NCI-H510A treated with DMSO at 0.1 percent for 48 hours (cell line): Measurements from ENCODE around the gene PRKAG2.
A peak's percentile ranks its signal among the peaks of the same experiment; 100 is the strongest.
"Not testable (repeated sequence)": the region's sequence is repeated elsewhere in the genome, so short reads cannot be mapped to it uniquely, and the experiment has no call there.

ENCODE experiments used
- DNase-seq: peaks from one replicate; lab custom pipeline; 2025; lab: John Stamatoyannopoulos, UW

PRKAG2 gene

GRCh38 chr7:151549083-151549482, 327.8 kb downstream of the PRKAG2 start:
- no peak for DNase-seq

DNA sequence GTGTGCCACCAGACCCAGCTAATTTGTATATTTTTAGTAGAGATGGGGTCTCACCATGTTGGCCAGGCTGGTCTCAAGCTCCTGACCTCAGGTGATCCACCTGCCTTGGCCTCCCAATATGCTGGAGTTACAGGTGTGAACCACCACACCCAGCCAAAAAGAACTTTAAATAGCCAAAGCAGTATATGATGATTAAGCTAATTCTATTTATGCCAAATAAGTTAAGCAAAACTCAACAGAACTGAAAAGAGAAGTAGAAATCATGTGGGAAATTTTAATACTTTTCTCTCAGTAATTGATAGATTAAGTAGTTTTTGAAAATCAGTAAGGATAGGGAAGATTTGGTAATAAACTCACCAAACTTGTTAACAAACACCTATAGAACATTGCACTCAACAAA, 332.7 kb downstream of the PRKAG2 start:
- DNase-seq: no peak

DNA sequence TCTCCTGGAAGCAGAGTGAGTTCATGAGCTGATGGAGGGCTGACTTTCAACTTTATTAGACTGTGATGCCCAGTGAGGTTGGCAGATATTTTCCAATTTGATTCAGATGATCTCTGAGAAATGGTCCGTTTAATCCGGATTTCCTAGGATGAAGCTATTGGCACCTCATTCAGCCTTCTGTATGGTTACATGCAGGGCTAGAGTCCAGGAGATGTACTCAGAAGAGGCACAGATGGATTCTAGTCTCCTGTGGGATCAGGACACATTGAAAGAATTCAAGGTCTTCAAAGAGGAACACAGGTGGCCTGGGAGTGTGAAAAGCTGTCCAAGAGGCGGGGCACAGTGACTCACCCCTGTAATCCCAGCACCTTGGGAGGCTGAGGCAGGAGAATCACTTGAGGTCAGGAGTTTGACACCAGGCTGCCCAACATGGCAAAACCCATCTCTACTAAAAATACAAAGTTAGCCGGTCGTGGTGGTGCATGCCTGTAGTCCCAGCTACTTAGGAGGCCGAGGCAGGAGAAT, 334.2 kb downstream of the PRKAG2 start:
- no peak for DNase-seq

GRCh38 chr7:151541709-151542499, 335.0 kb downstream of the PRKAG2 start:
- no peak for DNase-seq

DNA sequence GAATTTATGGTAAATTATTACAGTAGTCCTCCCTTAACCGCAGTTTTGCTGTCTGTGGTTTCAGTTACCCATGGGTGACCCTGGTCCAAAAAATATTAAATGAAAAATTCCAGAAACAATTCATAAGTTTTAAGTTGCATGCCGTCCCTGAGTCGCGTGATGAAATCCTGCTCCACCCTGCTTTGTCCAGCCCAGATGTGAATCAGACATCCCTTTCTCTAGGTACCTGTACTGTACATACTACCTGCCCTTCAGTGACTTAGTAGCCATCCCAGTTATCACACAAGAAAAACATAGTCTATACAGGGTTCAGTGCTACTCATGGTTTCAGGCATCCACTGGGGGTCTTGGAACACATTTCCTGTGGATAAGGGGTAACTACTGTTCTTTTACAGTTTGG, 336.8 kb downstream of the PRKAG2 start:
- no peak for DNase-seq

DNA sequence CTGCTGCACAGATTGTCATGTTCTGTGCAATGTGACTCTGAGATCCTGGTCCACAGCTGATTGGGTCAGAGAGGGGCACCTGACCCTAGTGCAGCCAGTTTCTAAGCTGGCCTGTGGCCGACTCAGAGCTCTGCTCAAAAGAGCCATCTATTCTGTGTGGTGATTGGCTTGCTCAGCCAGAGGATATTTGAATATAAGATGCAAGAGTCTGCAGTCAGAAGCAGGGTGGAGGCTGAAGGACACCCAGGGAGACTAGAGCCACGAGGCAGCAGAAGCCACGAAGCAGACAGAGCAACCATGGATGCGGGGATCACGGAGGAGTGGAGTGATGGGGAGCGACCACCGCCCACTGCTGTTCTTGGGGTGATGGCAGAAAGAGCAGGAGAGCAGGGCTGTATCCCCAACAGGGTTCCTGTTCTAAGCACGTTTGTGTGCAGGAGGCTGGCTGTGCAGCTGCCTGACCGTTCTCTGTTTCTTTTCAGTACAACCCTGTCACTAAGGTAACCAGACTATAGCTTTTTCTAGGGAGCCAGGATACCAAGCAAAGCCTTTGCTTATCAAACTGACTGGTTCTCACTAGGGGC, 337.7 kb downstream of the PRKAG2 start:
- DNase-seq: peak; percentile 34

- no peak for DNase-seq
Measured at GRCh38 chr7:151537818-151538561, 338.9 kb downstream of the PRKAG2 start.

DNA sequence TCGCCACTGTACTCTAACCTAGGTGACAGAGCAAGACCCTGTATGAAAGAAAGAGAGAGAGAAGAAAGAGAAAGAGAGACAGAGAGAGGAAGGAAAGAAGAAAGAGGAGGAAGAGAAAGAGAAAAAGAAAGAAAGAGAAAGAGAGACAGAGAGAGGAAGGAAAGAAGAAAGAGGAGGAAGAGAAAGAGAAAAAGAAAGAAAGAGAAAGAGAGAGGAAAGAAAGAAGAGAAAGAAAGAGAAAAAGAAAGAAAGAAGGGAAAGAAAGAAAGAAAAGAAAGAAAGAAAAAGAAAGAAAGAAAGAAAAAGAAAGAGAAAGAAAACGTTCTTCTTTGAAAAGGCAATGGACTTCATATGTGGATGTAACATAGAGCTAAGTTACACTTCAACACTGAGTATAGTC, 340.7 kb downstream of the PRKAG2 start:
- DNase-seq: not testable (repeated sequence)

- DNase-seq: no peak
Measured at GRCh38 chr7:151529842-151530241, 347.1 kb downstream of the PRKAG2 start.

DNA sequence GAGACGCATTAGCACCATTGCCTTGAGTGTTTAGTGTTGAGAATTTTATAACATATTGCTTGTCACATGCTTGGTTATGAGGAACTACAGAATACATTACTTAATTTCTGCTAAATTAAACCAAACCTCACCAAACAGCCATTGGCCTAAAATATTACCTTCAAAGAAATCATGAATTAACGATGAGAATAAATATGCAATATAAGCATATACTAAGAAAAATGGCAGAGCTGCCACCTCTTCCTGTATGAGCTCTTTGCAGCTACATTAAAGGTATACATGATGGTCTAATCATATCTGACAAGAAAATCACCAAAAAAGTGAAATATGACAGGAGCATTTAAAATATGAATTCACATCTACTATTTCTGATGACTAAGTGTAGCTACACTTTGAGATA, 352.1 kb downstream of the PRKAG2 start:
- DNase-seq: no peak

GRCh38 chr7:151524331-151524730, 352.6 kb downstream of the PRKAG2 start:
- no peak for DNase-seq

- DNase-seq: peak; percentile 52
Measured at GRCh38 chr7:151520419-151521261, 356.3 kb downstream of the PRKAG2 start.

DNA sequence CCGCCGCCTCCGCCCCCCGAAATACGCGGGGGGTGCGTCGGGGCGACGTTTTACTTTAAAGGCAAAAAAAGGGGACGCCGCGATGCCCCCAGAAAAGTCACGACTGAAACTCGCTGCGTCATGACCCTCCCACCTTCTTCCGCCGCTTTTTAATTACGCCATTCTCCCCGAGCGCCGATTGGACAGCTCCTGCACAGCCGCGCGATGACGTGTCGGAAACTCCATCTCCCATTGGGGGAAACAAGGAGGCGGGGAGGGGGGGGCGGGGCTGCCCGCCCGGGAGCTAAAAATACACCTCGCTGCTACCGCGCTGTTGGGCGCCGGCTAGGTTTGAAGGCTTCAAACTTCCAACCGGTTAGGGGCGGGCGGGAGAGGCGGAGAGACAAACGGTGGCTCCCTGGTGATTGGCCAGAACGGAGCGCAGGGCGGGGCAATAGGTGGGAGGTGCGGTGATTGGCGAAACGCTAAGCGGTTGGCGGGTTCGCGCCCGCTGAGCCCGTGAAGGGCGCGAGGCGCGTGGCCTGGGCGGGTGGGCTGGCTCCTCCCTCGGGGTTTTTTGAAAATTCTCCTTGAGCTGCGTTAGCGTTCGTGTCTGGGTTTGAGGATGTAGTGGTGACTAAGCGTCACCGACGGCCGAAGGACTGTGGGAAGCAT, 357.0 kb downstream of the PRKAG2 start, which contains the start of gene RHEB:
TSS of gene RHEB (minus strand) at position 131 of the 654 bp plus-strand sequence. CDS start 384 bp downstream, outside the sequence.
- peak; percentile 91 for DNase-seq

- DNase-seq: not testable (repeated sequence)
Measured at GRCh38 chr7:151518947-151519764, 357.8 kb downstream of the PRKAG2 start.

DNA sequence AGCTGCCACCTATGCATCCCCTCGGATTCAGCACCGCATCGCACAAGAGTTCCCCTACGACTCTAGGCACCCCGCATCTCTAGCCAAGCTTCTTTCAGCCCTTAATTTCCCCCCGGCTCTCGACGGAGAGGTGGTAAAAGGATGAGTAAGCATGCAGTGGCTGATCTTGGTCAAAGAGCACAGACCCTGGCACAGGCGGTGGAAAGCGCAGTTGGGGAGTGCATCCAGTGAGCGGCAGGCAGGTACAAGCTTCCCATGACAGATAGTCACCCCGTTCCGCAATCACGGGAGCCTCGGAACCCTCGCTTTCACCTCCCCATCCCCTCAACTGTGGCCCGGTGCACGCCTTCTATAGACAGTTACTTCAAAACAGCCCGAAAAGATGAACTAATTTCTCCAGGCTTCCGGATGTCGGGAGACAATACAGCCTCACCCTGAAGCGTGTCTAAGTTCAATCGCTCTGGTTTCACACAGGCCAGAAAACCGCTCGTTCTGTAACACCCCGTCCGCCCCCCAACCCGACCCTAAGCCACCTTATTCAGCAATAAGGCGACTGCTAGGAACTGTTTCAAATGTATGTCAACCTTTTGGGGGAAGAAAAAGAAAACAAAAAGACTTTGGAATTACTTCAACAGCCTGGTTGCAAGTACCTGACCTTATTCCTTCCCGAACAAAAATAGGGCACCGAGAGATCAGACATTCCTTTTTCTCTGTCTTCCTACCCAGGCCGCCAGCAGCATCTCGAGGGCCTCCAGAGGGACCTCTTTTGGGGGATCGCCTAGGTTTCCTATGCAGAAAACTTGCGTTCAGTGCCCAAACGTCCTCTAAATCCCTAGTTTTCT, 358.6 kb downstream of the PRKAG2 start:
- DNase-seq: peak; percentile 28

- DNase-seq: no peak
Measured at GRCh38 chr7:151517601-151518104, 359.3 kb downstream of the PRKAG2 start.

- no peak for DNase-seq
Measured at GRCh38 chr7:151515276-151515565, 361.7 kb downstream of the PRKAG2 start.

GRCh38 chr7:151514461-151515275, 362.2 kb downstream of the PRKAG2 start:
- no peak for DNase-seq
